GM19043 (cell line): ENCODE measurements around the gene MAPK14.
"Not testable (repeated sequence)": the region's sequence is repeated elsewhere in the genome, so short reads cannot be mapped to it uniquely, and the experiment has no call there.

Experiments used
- ATAC-seq: cut with Tn5 transposase; IDR thresholded peaks from one replicate; pipeline ENCODE4 v1.9.1; 2021; ENCODE audit warnings: low read depth; ENCODE audit not compliant: unreplicated experiment

Gene MAPK14

GRCh38 chr6:36120018-36120417 is 92.4 kb downstream of the MAPK14 start:
- no peak for ATAC-seq

GRCh38 chr6:36120539-36120938 is 92.9 kb downstream of the MAPK14 start:
- ATAC-seq = no peak

GRCh38 chr6:36120979-36121786 is 93.6 kb downstream of the MAPK14 start:
- ATAC-seq = no peak

GRCh38 chr6:36121787-36122494 is 94.3 kb downstream of the MAPK14 start:
- no peak for ATAC-seq

- no peak for ATAC-seq
These were observed 95.1 kb downstream of the MAPK14 start for GRCh38 chr6:36122495-36123269.

GRCh38 chr6:36123270-36124139 is 95.9 kb downstream of the MAPK14 start:
- ATAC-seq = peak; percentile 54

GRCh38 chr6:36124346-36124745 is 96.7 kb downstream of the MAPK14 start:
- not testable (repeated sequence) for ATAC-seq

GRCh38 chr6:36124881-36125280 is 97.3 kb downstream of the MAPK14 start:
- no peak for ATAC-seq

GRCh38 chr6:36125575-36125974 is 98.0 kb downstream of the MAPK14 start:
- ATAC-seq = no peak

- ATAC-seq = no peak
These were observed 98.5 kb downstream of the MAPK14 start for GRCh38 chr6:36126121-36126520.

GRCh38 chr6:36126553-36127458 is 99.2 kb downstream of the MAPK14 start:
- no peak for ATAC-seq

- no peak for ATAC-seq
These were observed 99.9 kb downstream of the MAPK14 start for GRCh38 chr6:36127462-36128016.

- ATAC-seq = no peak
These were observed 100.5 kb downstream of the MAPK14 start for GRCh38 chr6:36128073-36128472.

GRCh38 chr6:36128793-36129192 is 101.2 kb downstream of the MAPK14 start:
- ATAC-seq = no peak

- ATAC-seq = not testable (repeated sequence)
These were observed 101.7 kb downstream of the MAPK14 start for GRCh38 chr6:36129334-36129733.

GRCh38 chr6:36129941-36130666 is 102.5 kb downstream of the MAPK14 start, which contains the start of gene MAPK13:
MAPK13 (plus strand) TSS chr6:36130513; CDS start chr6:36130583, 70 bp downstream.
- ATAC-seq = no peak

GRCh38 chr6:36130667-36131510 is 103.3 kb downstream of the MAPK14 start:
- peak; percentile 25 for ATAC-seq
